Fibroblast of mammary gland (primary cell): Measurements from ENCODE around the gene MEOX1.

Experiments
- DNase-seq: peaks from one replicate; pipeline ENCODE4 v3.0.0-alpha.2; 2010; ENCODE audit warnings: low read depth
- H3K4me3 ChIP-seq: 2 replicates; pipeline ENCODE4 v1.5.1; 2011; ENCODE audit warnings: low read depth, mild to moderate bottlenecking, low read length, moderate library complexity; ENCODE audit not compliant: control insufficient read depth
- TF ChIP-seq, protein P1 (sequence below): conservative IDR thresholded peaks from 2 replicates; pipeline ENCODE4 v1.5.1; 2011; ENCODE audit warnings: low read depth, low read length, inconsistent platforms; ENCODE audit not compliant: control insufficient read depth, insufficient read depth

Gene MEOX1

DNA sequence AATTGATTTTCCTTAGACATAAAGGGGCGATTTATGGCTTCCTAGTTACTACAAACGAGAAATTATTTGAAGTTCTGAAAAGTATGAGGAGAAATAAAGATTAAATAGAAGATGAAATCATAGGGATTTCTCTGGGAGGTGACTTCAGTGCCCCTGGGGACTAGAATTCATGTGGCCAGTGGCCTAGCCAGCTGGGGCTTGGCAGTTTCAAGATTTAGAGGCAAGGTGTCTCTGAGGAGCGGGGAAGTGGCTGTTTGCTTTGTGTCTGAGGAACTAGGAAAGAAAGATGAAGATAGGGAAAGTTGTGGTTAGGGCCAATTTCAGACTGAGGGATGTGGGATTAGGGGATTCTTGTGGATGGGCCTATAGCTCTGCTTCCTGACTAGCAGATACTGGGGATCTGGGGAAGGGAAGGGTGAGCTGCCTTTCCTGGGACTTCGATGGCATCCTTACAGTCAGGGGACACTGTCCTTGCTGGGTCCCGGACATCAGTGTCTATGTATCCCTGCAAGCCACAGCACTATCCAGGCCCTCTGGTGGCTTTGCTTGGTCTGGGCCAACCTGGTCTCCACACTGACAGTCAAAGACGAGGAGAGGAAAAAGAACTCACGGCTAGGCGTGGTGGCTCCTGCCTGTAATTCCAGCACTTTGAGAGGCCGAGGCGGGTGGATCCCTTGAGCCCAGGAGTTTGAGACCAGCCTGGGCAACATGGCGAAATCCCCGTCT is 22.4 kb upstream of the MEOX1 start:
- TF ChIP-seq, protein P1, sequence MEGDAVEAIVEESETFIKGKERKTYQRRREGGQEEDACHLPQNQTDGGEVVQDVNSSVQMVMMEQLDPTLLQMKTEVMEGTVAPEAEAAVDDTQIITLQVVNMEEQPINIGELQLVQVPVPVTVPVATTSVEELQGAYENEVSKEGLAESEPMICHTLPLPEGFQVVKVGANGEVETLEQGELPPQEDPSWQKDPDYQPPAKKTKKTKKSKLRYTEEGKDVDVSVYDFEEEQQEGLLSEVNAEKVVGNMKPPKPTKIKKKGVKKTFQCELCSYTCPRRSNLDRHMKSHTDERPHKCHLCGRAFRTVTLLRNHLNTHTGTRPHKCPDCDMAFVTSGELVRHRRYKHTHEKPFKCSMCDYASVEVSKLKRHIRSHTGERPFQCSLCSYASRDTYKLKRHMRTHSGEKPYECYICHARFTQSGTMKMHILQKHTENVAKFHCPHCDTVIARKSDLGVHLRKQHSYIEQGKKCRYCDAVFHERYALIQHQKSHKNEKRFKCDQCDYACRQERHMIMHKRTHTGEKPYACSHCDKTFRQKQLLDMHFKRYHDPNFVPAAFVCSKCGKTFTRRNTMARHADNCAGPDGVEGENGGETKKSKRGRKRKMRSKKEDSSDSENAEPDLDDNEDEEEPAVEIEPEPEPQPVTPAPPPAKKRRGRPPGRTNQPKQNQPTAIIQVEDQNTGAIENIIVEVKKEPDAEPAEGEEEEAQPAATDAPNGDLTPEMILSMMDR = no peak
- H3K4me3 ChIP-seq = no peak overlapping the region
- no peak for DNase-seq

DNA sequence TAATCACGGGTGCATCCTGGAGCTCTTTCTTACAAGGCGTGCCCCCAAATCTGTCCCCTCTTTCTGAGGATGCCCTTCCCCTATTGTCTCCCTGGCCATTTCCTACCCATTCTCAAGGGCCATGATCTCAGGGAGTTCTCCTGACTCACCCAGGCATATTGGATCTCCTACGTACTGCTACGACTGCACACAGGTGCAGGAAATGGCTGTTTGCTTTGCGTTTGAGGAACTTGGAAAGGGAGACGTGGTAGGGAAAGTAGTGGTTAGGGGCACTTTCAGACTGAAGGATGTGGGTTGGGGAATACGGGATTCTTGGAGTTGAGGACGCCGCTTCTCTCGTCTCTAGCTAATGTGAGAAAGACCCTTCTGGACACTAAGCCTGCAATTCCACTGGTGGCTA is 18.7 kb upstream of the MEOX1 start:
- TF ChIP-seq, protein P1 = no peak
- H3K4me3 ChIP-seq = no peak overlapping the region
- no peak for DNase-seq

DNA sequence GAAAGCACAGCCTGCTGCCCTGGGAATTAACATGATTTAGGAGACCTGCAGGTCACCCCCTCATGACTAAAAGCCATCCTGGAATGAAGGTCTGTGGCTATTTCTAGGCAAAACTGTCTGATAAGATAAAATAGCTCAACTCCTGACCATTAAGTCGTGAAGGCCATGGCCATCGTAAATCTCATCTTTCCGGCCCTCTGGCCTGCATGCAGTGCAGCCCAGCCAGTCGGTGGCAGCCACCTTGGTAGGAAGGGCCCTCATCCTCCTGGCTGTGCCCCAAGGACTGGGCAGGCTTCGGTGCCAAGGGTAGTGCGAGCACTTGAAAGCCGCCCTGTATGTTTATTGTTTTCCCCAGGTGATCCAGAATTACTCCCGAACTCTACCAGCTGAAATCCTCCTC is 18.2 kb upstream of the MEOX1 start:
- TF ChIP-seq, protein P1 = no peak
- no peak overlapping the region for H3K4me3 ChIP-seq
- DNase-seq = no peak

DNA sequence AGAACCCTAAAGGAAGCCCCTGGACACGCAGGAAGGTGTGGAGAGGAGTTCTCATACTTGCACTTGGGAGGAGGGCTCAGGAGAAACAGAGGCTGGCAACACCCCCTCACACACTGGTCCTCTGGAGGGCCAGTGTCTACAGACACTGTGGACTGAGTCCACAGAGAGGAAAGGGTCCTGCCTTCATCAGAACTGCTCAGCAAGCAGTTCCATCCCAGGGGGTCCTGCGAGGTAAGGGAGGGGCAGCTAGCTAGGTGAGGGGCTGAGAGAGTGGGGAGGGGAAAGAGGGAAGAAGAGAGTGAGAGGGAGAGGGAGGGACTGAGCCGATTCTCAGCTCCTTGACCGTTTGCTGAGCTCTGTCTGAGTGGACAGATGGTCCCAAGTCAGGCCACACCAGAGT is 17.7 kb upstream of the MEOX1 start:
- DNase-seq = no peak
- no peak overlapping the region for H3K4me3 ChIP-seq
- TF ChIP-seq, protein P1 = no peak

DNA sequence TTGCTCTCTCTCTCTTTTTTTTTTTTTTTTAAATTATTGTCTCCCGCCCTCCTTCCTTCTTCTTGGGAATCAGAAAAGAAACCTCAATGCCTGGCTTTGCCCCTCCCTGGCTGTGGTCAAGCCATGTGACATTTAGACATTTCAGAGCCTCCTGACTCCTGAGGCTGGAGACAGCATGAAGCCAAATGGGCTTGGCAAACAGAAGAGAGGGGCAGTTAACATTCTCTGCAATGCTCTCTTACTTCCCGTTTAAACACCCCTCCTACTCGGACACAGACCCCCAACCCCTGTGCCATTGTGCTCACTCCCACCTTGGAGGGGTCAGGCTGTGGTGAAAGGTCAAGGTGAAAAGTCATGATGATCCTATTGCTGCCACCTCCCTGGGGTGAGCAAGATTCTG is 14.7 kb upstream of the MEOX1 start:
- DNase-seq = peak; percentile 26
- TF ChIP-seq, protein P1 = no peak
- H3K4me3 ChIP-seq = no peak overlapping the region

DNA sequence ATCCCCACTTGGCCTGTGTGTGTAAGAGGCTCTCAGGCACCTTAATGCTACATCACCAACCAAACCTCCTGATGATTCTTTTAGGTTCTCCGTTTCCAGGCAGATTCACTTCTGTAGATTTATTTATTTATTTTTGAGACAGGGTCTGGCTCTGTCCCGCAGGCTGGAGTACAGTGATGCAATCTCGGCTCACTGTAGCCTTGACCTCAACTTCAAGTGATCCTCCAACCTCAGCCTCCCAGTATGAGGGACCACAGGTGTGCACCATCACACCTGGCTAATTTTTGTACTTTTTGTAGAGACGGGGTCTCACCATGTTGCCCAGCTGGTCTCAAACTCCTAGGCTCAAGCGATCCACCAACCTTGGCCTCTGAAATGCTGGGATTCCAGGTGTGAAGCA is 12.7 kb upstream of the MEOX1 start:
- DNase-seq = no peak
- TF ChIP-seq, protein P1 = no peak
- no peak overlapping the region for H3K4me3 ChIP-seq
